GM21737 (cell line): ENCODE results near the gene GIT2.
"Not testable (repeated sequence)": the region's sequence is repeated elsewhere in the genome, so short reads cannot be mapped to it uniquely, and the experiment has no call there.

ENCODE experiments used
- ATAC-seq: cut with Tn5 transposase; IDR thresholded peaks from one replicate; pipeline ENCODE4 v1.9.1; 2021; ENCODE audit warnings: mild to moderate bottlenecking, moderate library complexity; ENCODE audit not compliant: unreplicated experiment

Gene GIT2

GRCh38 chr12:109896188-109896587 is 100.0 kb downstream of the GIT2 start:
- no peak for ATAC-seq

GRCh38 chr12:109894939-109895338 is 101.2 kb downstream of the GIT2 start:
- ATAC-seq = no peak

GRCh38 chr12:109893261-109893995 is 102.7 kb downstream of the GIT2 start:
- ATAC-seq = no peak

- ATAC-seq = peak; percentile 63
These were observed 103.4 kb downstream of the GIT2 start for GRCh38 chr12:109892748-109893147.

GRCh38 chr12:109892165-109892715 is 103.9 kb downstream of the GIT2 start:
- no peak for ATAC-seq

- ATAC-seq = not testable (repeated sequence)
These were observed 104.4 kb downstream of the GIT2 start for GRCh38 chr12:109891731-109892130.

- no peak for ATAC-seq
These were observed 105.5 kb downstream of the GIT2 start for GRCh38 chr12:109890620-109891170.

- ATAC-seq = no peak
These were observed 107.8 kb downstream of the GIT2 start for GRCh38 chr12:109888179-109889020.

GRCh38 chr12:109885616-109886015 is 110.6 kb downstream of the GIT2 start:
- ATAC-seq = no peak

- ATAC-seq = no peak
These were observed 112.7 kb downstream of the GIT2 start for GRCh38 chr12:109883461-109883860.

GRCh38 chr12:109881752-109882151 is 114.4 kb downstream of the GIT2 start:
- no peak for ATAC-seq

GRCh38 chr12:109880938-109881337 is 115.2 kb downstream of the GIT2 start:
- no peak for ATAC-seq

GRCh38 chr12:109880043-109880931 is 115.9 kb downstream of the GIT2 start, which contains the start of gene GLTP:
Gene GLTP, minus strand, starts transcription at chr12:109880541. Its CDS starts 167 bp downstream, at chr12:109880374.
- ATAC-seq = peak; percentile 94
